Measurements from ENCODE around the gene CST7. TPM values are rescaled to one million over a fixed set of nuclear protein-coding genes. Genes with fewer than 3 reads are reported as not detected.
"Not testable (repeated sequence)": the region's sequence is repeated elsewhere in the genome, so short reads cannot be mapped to it uniquely, and the experiment has no call there.

Gene CST7
- total RNA-seq, 1 donor from 2014 or later = not detected

DNA sequence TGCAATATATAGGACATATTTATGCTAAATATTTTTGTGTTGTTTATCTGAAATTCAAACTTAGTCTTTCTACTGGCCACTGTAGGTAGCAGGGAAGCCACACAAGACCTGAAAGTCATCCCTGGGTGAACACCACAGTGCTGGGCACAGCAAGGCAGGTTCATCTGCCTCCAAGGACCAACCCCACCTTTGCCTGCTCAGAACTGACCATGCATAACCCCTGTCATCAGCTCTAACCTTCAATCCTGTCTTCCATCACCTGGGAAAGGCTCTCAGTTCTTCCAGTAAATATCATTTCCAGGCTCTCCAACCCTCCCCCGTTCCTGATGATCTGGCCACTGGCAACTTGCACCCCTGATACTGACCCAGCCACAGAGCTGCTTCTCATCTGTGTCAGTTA is 32.7 kb upstream of the CST7 start:
- no peak for DNase-seq (ENCODE audit: low read depth)
- H3K4me3 ChIP-seq (ENCODE audit: low read depth, low read length) = no peak overlapping the region
- TF ChIP-seq, protein P1, sequence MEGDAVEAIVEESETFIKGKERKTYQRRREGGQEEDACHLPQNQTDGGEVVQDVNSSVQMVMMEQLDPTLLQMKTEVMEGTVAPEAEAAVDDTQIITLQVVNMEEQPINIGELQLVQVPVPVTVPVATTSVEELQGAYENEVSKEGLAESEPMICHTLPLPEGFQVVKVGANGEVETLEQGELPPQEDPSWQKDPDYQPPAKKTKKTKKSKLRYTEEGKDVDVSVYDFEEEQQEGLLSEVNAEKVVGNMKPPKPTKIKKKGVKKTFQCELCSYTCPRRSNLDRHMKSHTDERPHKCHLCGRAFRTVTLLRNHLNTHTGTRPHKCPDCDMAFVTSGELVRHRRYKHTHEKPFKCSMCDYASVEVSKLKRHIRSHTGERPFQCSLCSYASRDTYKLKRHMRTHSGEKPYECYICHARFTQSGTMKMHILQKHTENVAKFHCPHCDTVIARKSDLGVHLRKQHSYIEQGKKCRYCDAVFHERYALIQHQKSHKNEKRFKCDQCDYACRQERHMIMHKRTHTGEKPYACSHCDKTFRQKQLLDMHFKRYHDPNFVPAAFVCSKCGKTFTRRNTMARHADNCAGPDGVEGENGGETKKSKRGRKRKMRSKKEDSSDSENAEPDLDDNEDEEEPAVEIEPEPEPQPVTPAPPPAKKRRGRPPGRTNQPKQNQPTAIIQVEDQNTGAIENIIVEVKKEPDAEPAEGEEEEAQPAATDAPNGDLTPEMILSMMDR (conservative IDR thresholded peaks at IDR 0.05; ENCODE audit: low read depth, low read length) = no peak

DNA sequence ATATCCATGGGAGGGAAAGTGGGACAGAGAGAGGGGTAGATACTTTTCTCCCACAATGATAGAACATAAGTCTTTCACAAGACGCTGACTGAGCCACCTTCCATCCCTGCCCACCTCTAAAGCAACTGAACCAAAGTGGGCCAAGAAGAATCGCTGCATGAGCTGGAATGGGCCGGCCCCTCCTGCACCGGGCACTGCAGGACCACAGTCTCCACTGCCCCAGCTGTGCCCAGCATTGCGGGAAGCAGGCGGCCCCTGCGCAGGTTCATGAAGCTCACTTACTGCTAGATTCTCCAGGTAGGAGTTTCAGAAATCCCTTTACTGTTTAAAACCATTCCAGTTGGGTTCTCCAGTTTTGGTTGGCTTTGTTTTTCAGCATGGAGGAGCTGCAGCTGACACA is 32.0 kb upstream of the CST7 start:
- TF ChIP-seq, protein P1 (conservative IDR thresholded peaks at IDR 0.05; ENCODE audit: low read depth, low read length) = no peak
- no peak overlapping the region for H3K4me3 ChIP-seq (ENCODE audit: low read depth, low read length)
- no peak for DNase-seq (ENCODE audit: low read depth)

DNA sequence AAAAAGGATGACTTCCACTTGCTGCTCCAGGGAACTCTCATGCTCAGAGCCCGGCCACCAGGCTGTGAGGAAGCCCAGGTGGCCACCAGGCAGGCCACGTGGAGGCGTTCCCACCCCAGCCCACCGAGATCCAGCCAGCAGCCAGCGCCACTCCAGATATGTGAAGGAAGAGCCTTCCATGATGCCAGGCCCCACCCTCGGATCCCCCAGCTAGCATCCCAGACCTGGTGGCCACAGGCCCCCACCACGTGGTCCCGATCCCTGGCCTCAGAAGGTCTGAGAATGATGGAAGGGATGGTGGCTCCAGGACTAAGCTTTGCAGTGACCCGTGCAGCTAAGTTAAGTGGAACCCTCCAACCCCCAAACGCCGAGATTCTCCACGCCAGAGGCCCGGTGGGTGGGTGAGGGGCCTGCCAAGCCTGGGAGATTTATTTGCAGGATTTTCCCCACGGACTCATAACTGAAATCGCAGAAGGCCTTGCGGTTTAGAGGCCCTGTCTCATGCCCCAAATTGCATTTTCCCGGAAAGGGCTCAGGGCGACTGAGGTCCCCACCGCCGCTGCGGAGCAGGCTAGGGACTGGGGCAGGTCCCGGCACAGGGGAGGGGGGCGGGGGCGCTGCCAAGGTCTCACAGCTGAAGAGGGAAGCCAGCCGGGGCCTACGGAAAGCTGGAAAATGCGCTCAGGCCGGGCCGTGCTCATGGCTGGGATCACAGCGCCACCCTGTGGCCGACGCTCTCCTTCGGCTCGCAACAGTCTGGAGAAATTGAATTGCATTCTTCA is 31.1 kb upstream of the CST7 start:
- H3K4me3 ChIP-seq (ENCODE audit: low read depth, low read length) = no peak overlapping the region
- DNase-seq (ENCODE audit: low read depth) = no peak
- TF ChIP-seq, protein P1 (conservative IDR thresholded peaks at IDR 0.05; ENCODE audit: low read depth, low read length) = peak; percentile 86

DNA sequence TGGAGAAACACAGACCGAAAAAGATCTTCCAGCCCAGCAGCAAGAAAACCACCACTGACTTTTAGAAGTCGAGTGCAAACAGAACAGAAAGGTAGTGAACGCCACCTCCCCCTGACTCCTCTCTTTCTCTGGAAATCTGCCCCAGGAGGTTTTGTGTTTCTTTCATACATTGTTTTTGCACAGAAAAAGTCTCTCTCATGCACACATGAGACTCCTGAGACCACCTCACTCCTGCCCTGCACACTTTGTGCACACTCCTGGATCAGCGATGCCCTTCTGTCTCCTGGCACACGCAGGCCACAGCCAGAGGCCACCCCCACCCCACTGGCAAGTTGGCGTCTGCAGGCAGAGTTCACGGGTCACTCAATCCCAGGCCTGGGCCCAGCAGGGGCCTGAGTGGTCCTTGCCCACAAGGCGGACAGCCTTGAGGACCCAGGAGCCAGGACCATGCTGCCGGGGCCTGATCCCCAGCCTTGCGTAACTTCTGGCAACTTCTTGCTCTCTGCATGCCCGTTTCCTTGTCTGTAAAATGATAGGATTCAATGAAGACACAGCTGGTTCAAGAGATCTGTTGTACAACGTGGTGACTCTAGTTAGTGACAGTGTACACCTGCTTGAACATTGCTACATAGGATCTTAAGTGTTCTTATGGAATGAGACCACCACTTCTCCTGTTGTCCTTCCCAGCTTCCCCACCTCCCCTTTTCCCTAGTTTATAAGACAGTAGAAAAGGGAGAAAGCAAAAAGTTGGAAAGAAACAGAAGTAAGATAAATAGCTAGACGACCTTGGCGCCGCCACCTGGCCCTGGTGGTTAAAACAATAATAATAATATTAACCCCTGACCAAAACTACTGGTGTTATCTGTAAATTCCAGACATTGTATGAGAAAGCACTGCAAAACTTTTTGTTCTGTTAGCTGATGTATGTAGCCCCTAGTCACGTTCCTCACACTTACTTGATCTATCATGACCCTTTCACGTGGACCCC is 30.2 kb upstream of the CST7 start:
- no peak overlapping the region for H3K4me3 ChIP-seq (ENCODE audit: low read depth, low read length)
- DNase-seq (ENCODE audit: low read depth) = no peak
- TF ChIP-seq, protein P1 (conservative IDR thresholded peaks at IDR 0.05; ENCODE audit: low read depth, low read length) = no peak

- DNase-seq (ENCODE audit: low read depth); H3K4me3 ChIP-seq (ENCODE audit: low read depth, low read length): not testable (repeated sequence)
These were observed 29.4 kb upstream of the CST7 start for GRCh38 chr20:24919665-24920064.

- not testable (repeated sequence) for H3K4me3 ChIP-seq (ENCODE audit: low read depth, low read length); DNase-seq (ENCODE audit: low read depth)
These were observed 28.4 kb upstream of the CST7 start for GRCh38 chr20:24920706-24921105.

- H3K4me3 ChIP-seq (ENCODE audit: low read depth, low read length); DNase-seq (ENCODE audit: low read depth): not testable (repeated sequence)
These were observed 19.8 kb upstream of the CST7 start for GRCh38 chr20:24929259-24929658.

GRCh38 chr20:24929867-24930723 is 19.0 kb upstream of the CST7 start:
- H3K4me3 ChIP-seq (ENCODE audit: low read depth, low read length) = not testable (repeated sequence)

More at GRCh38 chr20:24929867-24930723, 19.0 kb upstream of the CST7 start:
- not testable (repeated sequence) for DNase-seq (ENCODE audit: low read depth)
